Thyroid gland (tissue), 4 donors: ENCODE measurements around the gene DNAH1. TPM values are rescaled to one million over a fixed set of nuclear protein-coding genes. Genes with fewer than 3 reads are reported as not detected.

Experiments used
- DNase-seq, 2 donors: peaks; one replicate each; pipeline ENCODE4 v3.0.0-alpha.2; 2019
- H3K27ac ChIP-seq, 3 donors: fragments of 200-600 bp; sonication (generic); 1 replicate in 2 of 3; 2 replicates in 1 of 3; pipeline ENCODE4 v1.5.1; 2016 to 2019; ENCODE audit warnings: mild to moderate bottlenecking in 1 of 3, moderate library complexity in 1 of 3
- H3K27me3 ChIP-seq: fragments of 200-600 bp; sonication (generic); one replicate; pipeline ENCODE4 v1.5.1; 2019
- H3K36me3 ChIP-seq, 2 donors: fragments of 200-600 bp; sonication (generic); one replicate each; pipeline ENCODE4 v1.5.1; 2016 to 2019
- H3K4me1 ChIP-seq, 2 donors: fragments of 200-600 bp; sonication (generic); one replicate each; pipeline ENCODE4 v1.5.1; 2017 to 2019
- H3K4me3 ChIP-seq, 3 donors: fragments of 200-600 bp; sonication (generic); replicated peaks in 1 of 3; 1 replicate in 2 of 3; 2 replicates in 1 of 3; pipeline ENCODE4 v1.5.1; 2016; ENCODE audit warnings: mild to moderate bottlenecking in 1 of 3
- H3K9me3 ChIP-seq: fragments of 200-600 bp; sonication (generic); one replicate; pipeline ENCODE4 v1.5.1; 2017
- POLR2A ChIP-seq, 2 donors: fragments of 450-650 bp; IDR thresholded peaks; one replicate each; pipeline ENCODE4 v1.6.1; 2017; ENCODE audit warnings: antibody characterized with exemption in 2 of 2, mild to moderate bottlenecking in 2 of 2, moderate library complexity in 1 of 2
- WGBS, 2 donors: methylation state at CpG; one replicate each; pipeline ENCODE4 v1.1.5; 2017; 5-methylcytosine and 5-hydroxymethylcytosine counted together
- intact Hi-C: fragments of 100-400 bp; cut with DNase I; formaldehyde crosslinking; loops from one replicate; pipeline ENCODE4 v1.15.1; 2023
- total RNA-seq, 4 donors: library from RNA; depleted of rRNA; stranded (reverse); fragments of >200 nt; gene quantifications; one replicate each; pipeline ENCODE4 v1.2.3, GENCODE V29; 2016
- TF ChIP-seq, protein P1 (sequence below), 6 experiments: fragments of 200-600 bp in 3 of 6; fragments of 450-650 bp in 3 of 6; sonication (generic) in 3 of 6; IDR thresholded peaks; one replicate each; pipeline ENCODE4 v1.5.1; 2016 to 2019; ENCODE audit warnings: antibody characterized with exemption in 6 of 6, mild to moderate bottlenecking in 2 of 6, inconsistent platforms in 1 of 6, moderate library complexity in 1 of 6

The DNAH1 gene
- total RNA-seq, 4 donors from 2014 or later, result 4.6 to 14.2 (median 7.5) TPM

DNA sequence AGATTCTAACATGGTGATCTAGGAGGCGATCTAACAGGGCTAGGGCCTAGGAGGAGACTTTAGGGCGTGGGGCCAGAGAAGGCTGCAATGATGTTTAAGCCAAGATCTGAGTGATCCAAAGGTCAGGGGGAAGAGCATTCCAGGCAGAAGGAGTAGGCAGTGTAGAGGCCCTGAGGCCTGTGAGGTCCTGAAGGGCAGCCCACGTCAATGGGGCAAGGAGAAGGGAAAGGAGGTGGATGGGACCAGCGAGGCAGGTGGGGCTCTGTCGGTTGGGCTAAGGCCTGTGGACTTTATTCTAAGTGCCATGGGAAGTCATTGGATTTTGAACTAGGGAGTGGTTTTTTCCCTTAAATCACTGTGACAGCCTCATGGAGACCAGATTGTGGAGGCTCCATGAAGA lies 10.2 kb upstream of the DNAH1 start:
- H3K27me3 ChIP-seq, result no peaks in the 10 kb centered on the region
- WGBS, 2 donors, result 94 to 96% methylated on average over 5 of the region's 5 CpGs
- H3K4me3 ChIP-seq, result no peak overlapping the region
- no peaks in the 10 kb centered on the region for H3K4me1 ChIP-seq
- DNase-seq, result no peak
- no peak overlapping the region for H3K27ac ChIP-seq
- H3K9me3 ChIP-seq, result no peaks in the 10 kb centered on the region
- TF ChIP-seq, protein P1, sequence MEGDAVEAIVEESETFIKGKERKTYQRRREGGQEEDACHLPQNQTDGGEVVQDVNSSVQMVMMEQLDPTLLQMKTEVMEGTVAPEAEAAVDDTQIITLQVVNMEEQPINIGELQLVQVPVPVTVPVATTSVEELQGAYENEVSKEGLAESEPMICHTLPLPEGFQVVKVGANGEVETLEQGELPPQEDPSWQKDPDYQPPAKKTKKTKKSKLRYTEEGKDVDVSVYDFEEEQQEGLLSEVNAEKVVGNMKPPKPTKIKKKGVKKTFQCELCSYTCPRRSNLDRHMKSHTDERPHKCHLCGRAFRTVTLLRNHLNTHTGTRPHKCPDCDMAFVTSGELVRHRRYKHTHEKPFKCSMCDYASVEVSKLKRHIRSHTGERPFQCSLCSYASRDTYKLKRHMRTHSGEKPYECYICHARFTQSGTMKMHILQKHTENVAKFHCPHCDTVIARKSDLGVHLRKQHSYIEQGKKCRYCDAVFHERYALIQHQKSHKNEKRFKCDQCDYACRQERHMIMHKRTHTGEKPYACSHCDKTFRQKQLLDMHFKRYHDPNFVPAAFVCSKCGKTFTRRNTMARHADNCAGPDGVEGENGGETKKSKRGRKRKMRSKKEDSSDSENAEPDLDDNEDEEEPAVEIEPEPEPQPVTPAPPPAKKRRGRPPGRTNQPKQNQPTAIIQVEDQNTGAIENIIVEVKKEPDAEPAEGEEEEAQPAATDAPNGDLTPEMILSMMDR (IDR thresholded peaks at IDR 0.05), result no peak
- no peak for TF ChIP-seq POLR2A (IDR thresholded peaks at IDR 0.05)
- intact Hi-C loops, result no loop called here
- H3K36me3 ChIP-seq, result no peaks in the 10 kb centered on the region

DNA sequence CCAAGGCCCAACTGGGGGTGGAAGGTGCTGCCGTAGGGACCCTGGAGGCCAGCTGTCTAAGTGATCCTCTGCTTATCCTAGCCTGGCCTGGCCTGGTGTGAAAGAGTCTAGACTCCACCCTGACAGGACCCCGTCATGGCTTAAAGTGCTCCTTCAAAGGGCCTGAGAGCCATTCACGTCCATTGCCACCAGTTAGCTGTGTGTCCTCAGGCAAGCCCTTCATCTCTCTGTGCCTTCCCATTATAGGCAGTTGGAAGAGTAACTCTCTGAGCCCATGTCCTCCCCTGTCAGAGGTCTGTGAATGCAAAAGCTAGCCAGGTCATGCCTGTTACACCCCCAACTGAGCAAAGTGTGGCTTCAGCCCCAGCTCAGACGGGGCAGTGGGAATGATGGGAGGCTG lies 9.1 kb upstream of the DNAH1 start:
- TF ChIP-seq, protein P1 (IDR thresholded peaks at IDR 0.05), result no peak
- no peak for TF ChIP-seq POLR2A (IDR thresholded peaks at IDR 0.05)
- no peak overlapping the region for H3K27ac ChIP-seq
- WGBS, 2 donors, result 81 to 90% methylated on average over 2 to 4 of the region's 4 CpGs
- H3K36me3 ChIP-seq, result no peaks in the 10 kb centered on the region
- DNase-seq, result no peak
- no peak overlapping the region for H3K4me3 ChIP-seq
- no peaks in the 10 kb centered on the region for H3K4me1 ChIP-seq
- no peaks in the 10 kb centered on the region for H3K27me3 ChIP-seq
- intact Hi-C loops, result no loop called here
- no peaks in the 10 kb centered on the region for H3K9me3 ChIP-seq

DNA sequence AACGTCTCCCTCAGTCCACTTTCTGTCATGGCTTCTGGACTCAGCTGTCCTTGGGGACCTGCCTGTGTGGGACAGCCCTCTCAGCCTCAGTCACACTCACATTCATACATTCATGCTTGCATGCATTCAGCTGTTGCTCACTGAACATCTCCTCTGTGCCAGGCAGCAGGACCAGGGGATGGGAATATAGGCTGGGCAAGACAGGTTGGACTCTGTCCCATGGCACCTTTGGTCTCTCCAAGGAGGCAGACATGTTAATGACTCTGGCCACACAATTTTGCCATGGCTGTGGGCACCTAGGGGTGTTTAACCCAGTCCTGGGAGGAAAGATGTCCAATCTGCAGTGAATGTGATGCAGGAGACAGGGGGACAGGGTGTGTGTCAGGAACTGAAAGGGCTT lies 7.8 kb upstream of the DNAH1 start:
- 62 to 75% methylated on average over 1 of the region's 1 CpG for WGBS, 2 donors
- H3K27ac ChIP-seq, result no peak overlapping the region
- H3K27me3 ChIP-seq, result no peaks in the 10 kb centered on the region

DNA sequence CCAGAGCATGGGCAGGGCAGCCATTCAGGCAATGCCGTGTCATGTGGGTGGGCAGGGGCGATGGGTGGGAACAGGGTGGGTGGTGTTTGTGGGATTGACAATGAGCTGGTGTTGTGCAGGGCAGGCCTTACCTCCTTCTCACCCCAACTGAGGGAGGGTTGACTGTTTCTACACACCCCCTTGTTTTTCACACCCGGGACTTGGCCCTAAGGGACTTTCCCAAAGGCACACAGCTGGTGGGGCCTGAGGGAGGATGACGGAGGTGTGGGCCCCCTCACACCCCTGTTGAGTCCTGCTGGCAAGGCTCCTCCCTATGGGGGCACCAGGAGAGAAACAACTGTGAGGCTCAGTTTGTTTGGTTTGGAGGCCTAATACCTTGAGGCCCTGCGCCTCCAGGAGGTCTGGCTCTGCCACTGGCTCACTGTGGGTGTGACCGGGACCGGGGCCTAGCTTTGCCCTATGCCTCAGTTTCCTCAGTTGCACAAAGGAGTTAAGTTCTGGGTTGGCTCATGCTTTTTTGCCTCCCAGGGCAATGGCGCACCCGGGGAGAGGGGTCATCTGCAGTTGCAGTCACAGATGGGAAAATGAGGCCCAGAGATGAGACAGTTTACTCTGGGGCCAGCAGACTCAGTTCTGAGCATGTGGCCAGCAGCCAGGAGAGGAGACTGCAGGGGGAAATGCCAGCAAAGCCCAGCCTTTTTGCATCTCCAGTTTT lies 5.1 kb upstream of the DNAH1 start:
- Histone ChIP-seq H3K27me3 (no peaks in the 10 kb centered on the region), H3K36me3 (no peaks in the 10 kb centered on the region), H3K4me3 (no peak overlapping the region), H3K9me3 (no peaks in the 10 kb centered on the region), H3K4me1 (peaks cover 0 to 4% of the 10 kb centered on the region in 2 donors), H3K27ac (no peak overlapping the region)
- intact Hi-C loops, result no loop called here
- DNase-seq, result no peak
- 86 to 93% methylated on average over 6 to 9 of the region's 9 CpGs for WGBS, 2 donors
- no peak for TF ChIP-seq POLR2A (IDR thresholded peaks at IDR 0.05)
- TF ChIP-seq, protein P1 (IDR thresholded peaks at IDR 0.05), result no peak

More for the DNA sequence above, 7.8 kb upstream of the DNAH1 start:
- TF ChIP-seq, protein P1 (IDR thresholded peaks at IDR 0.05), result no peak
- no peak for TF ChIP-seq POLR2A (IDR thresholded peaks at IDR 0.05)
- H3K36me3 ChIP-seq, result no peaks in the 10 kb centered on the region
- no peaks in the 10 kb centered on the region for H3K9me3 ChIP-seq
- H3K4me3 ChIP-seq, result no peak overlapping the region
- no peak for DNase-seq
- intact Hi-C loops, result no loop called here
- no peaks in the 10 kb centered on the region for H3K4me1 ChIP-seq

DNA sequence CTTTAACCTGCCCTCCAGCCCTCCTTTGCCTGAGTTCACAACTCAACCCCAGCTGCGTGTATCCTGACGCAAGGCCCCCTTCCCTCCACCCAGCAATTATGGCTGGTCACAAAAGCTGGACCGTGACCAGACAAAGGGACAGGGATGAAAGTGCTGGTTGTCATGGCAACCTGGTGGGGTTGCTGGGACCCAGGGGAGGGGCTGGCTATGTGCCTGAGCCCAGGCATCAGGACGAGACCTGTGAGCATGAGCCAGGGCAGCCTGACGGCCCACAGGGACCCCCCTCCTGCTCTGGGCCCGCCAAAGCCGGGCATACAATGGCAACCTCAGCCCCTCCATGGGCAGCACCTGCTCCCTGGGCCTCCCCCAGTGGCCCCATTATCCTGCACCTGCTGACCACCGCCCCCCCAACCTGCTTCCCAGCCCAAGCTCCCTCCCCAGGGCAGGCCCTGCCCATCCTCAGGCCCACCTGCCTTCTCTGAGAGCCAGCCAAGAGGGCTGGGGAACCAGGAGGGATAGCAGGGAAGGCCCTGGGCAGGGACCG lies 4.5 kb upstream of the DNAH1 start:
- Histone ChIP-seq H3K4me3 (no peak overlapping the region), H3K4me1 (peaks cover 0 to 4% of the 10 kb centered on the region in 2 donors), H3K36me3 (no peaks in the 10 kb centered on the region), H3K9me3 (no peaks in the 10 kb centered on the region), H3K27ac (no peak overlapping the region), H3K27me3 (no peaks in the 10 kb centered on the region)
- no peak for DNase-seq
- 79 to 83% methylated on average over 4 to 7 of the region's 9 CpGs for WGBS, 2 donors
- intact Hi-C loops, result no loop called here
- no peak for TF ChIP-seq POLR2A (IDR thresholded peaks at IDR 0.05)
- TF ChIP-seq, protein P1 (IDR thresholded peaks at IDR 0.05), result no peak
